Kidney epithelial cell (primary cell): ENCODE measurements around the gene MRPL14. TPM values are rescaled to one million over a fixed set of nuclear protein-coding genes. Genes with fewer than 3 reads are reported as not detected.

Experiments
- DNase-seq: peaks from one replicate; pipeline ENCODE4 v3.0.0-alpha.2; 2010; ENCODE audit warnings: low read depth
- H3K27me3 ChIP-seq: 2 replicates; pipeline ENCODE4 v1.6.0; 2011; ENCODE audit warnings: low read length; ENCODE audit not compliant: control insufficient read depth, insufficient read depth
- H3K36me3 ChIP-seq: 2 replicates; pipeline ENCODE4 v1.5.1; 2011; ENCODE audit warnings: low read length; ENCODE audit not compliant: control insufficient read depth, insufficient read depth
- H3K4me3 ChIP-seq: 2 replicates; pipeline ENCODE4 v1.5.1; 2011; ENCODE audit warnings: low read depth, mild to moderate bottlenecking, control low read depth, low read length
- CTCF ChIP-seq: IDR thresholded peaks from 2 replicates; pipeline ENCODE4 v1.5.1; 2011; ENCODE audit warnings: mild to moderate bottlenecking, moderate library complexity, low read length, control low read depth, inconsistent platforms; ENCODE audit not compliant: insufficient read depth, poor library complexity, severe bottlenecking
- total RNA-seq: library from RNA; depleted of rRNA; stranded (reverse); fragments of >200 nt; gene quantifications from 2 replicates; pipeline ENCODE4 v1.2.3, GENCODE V29; 2015

The MRPL14 gene
- total RNA-seq, 1 donor from 2014 or later: 98.5 TPM

GRCh38 chr6:44078827-44079671 lies 48.2 kb downstream of the MRPL14 start:
- no peaks in the 10 kb centered on the region for H3K36me3 ChIP-seq
- no peak for DNase-seq
- peak; percentile 81 for TF ChIP-seq CTCF
- H3K27me3 ChIP-seq: no peaks in the 10 kb centered on the region
- H3K4me3 ChIP-seq: no peak overlapping the region

- Histone ChIP-seq H3K36me3 (no peaks in the 10 kb centered on the region), H3K27me3 (no peaks in the 10 kb centered on the region), H3K4me3 (no peak overlapping the region)
- DNase-seq: no peak
- TF ChIP-seq CTCF: no peak
These were observed 48.9 kb downstream of the MRPL14 start for GRCh38 chr6:44078219-44078826.

GRCh38 chr6:44077214-44077946 lies 49.9 kb downstream of the MRPL14 start:
- no peak overlapping the region for H3K4me3 ChIP-seq
- H3K27me3 ChIP-seq: no peaks in the 10 kb centered on the region
- TF ChIP-seq CTCF: no peak
- no peak for DNase-seq
- no peaks in the 10 kb centered on the region for H3K36me3 ChIP-seq

GRCh38 chr6:44076356-44077213 lies 50.7 kb downstream of the MRPL14 start:
- H3K36me3 ChIP-seq: no peaks in the 10 kb centered on the region
- no peak for DNase-seq
- H3K4me3 ChIP-seq: no peak overlapping the region
- TF ChIP-seq CTCF: no peak
- no peaks in the 10 kb centered on the region for H3K27me3 ChIP-seq

GRCh38 chr6:44075647-44076355 lies 51.5 kb downstream of the MRPL14 start:
- Histone ChIP-seq H3K27me3 (no peaks in the 10 kb centered on the region), H3K4me3 (no peak overlapping the region), H3K36me3 (no peaks in the 10 kb centered on the region)
- no peak for TF ChIP-seq CTCF
- no peak for DNase-seq
